GM20431 (cell line): ENCODE measurements around the gene IKZF2.

Source experiments
- in situ Hi-C: fragments of 300-500 bp; cut with MseI, MboI; formaldehyde crosslinking; loops from one replicate; pipeline ENCODE4 v1.15.0; 2020; ENCODE audit warnings: low sequenced_read_pairs; ENCODE audit not compliant: unreplicated experiment

Gene IKZF2

GRCh38 chr2:213104092-213104902 lies 47.1 kb downstream of the IKZF2 start:
- in situ Hi-C loops, result no loop called here

GRCh38 chr2:213101692-213102460 lies 49.5 kb downstream of the IKZF2 start:
- in situ Hi-C loops, result no loop called here

GRCh38 chr2:213101109-213101508 lies 50.3 kb downstream of the IKZF2 start:
- in situ Hi-C loops, result no loop called here

- in situ Hi-C loops, result no loop called here
These were observed 52.8 kb downstream of the IKZF2 start for GRCh38 chr2:213098612-213099011.

GRCh38 chr2:213091765-213092164 lies 59.6 kb downstream of the IKZF2 start:
- in situ Hi-C loops, result no loop called here

GRCh38 chr2:213090772-213091171 lies 60.6 kb downstream of the IKZF2 start:
- in situ Hi-C loops, result no loop called here

- in situ Hi-C loops, result no loop called here
These were observed 62.0 kb downstream of the IKZF2 start for GRCh38 chr2:213089438-213089837.

GRCh38 chr2:213087040-213087439 lies 64.4 kb downstream of the IKZF2 start:
- in situ Hi-C loops, result no loop called here

GRCh38 chr2:213086571-213086970 lies 64.8 kb downstream of the IKZF2 start:
- in situ Hi-C loops, result no loop called here

GRCh38 chr2:213086050-213086449 lies 65.4 kb downstream of the IKZF2 start:
- in situ Hi-C loops, result no loop called here

GRCh38 chr2:213085538-213085937 lies 65.9 kb downstream of the IKZF2 start:
- in situ Hi-C loops, result no loop called here

GRCh38 chr2:213084261-213084660 lies 67.2 kb downstream of the IKZF2 start:
- in situ Hi-C loops, result no loop called here

GRCh38 chr2:213080969-213081617 lies 70.3 kb downstream of the IKZF2 start:
- in situ Hi-C loops, result no loop called here

- in situ Hi-C loops, result no loop called here
These were observed 71.7 kb downstream of the IKZF2 start for GRCh38 chr2:213079756-213080155.

- in situ Hi-C loops, result no loop called here
These were observed 72.7 kb downstream of the IKZF2 start for GRCh38 chr2:213078686-213079085.

- in situ Hi-C loops, result no loop called here
These were observed 81.9 kb downstream of the IKZF2 start for GRCh38 chr2:213069531-213069930.

- in situ Hi-C loops, result no loop called here
These were observed 82.6 kb downstream of the IKZF2 start for GRCh38 chr2:213068676-213069359.

- in situ Hi-C loops, result no loop called here
These were observed 83.5 kb downstream of the IKZF2 start for GRCh38 chr2:213067888-213068287.

- in situ Hi-C loops, result no loop called here
These were observed 85.0 kb downstream of the IKZF2 start for GRCh38 chr2:213066443-213066743.

GRCh38 chr2:213065583-213066442 lies 85.6 kb downstream of the IKZF2 start:
- in situ Hi-C loops, result no loop called here
